Posterior vena cava (tissue), 2 donors: Measurements from ENCODE around the gene RAMP1. TPM values are rescaled to one million over a fixed set of nuclear protein-coding genes. Genes with fewer than 3 reads are reported as not detected.
A peak's percentile ranks its signal among the peaks of the same experiment; 100 is the strongest.
"Not testable (repeated sequence)": the region's sequence is repeated elsewhere in the genome, so short reads cannot be mapped to it uniquely, and the experiment has no call there.

Source experiments
- DNase-seq: peaks from one replicate; pipeline ENCODE4 v3.0.0-alpha.2; 2020; ENCODE audit warnings: low spot score
- intact Hi-C, 2 donors: fragments of 100-400 bp; cut with DNase I; formaldehyde crosslinking; loops; one replicate each; pipeline versions ENCODE4 v1.14.1 to v1.14.2; 2022 to 2023
- total RNA-seq, 2 donors: library from RNA; stranded (reverse); fragmentation: NEBNext Ultra II Directional; extraction: Animal tissue kit (Norgen Biotek cat#: 25700); gene quantifications; one replicate each; pipeline ENCODE4 v1.2.1, GENCODE V29; 2021
- donor health status: DM: yes; HTN: yes; CAD: no.
- donor health status: DM: yes; HTN: yes; CAD: no.

The RAMP1 gene
- total RNA-seq, 2 donors from 2014 or later, result 114 to 116 TPM

DNA sequence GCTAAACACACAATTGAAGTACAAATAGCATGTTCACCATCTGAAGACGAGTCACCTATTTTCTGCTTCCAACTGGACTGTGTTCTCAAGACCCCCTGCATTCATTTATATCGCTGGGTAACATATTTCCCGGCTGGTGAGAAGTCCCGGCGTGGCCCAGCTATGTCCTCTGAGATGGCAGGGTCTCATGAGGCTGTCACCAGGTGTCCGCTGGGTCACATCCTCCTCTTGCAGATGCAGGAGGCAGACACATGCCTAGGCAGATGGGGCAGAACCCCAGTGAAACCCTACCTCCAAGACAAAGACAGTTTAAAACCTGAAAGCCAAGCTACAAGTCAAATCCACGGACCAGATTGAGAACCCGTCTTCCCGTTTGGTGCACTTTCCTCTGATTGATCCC is 70.6 kb downstream of the RAMP1 start:
- DNase-seq, result no peak
- intact Hi-C loops, result loop anchor here in 1 of 2 donors (2.0 kb wide), 1 partner anchor 39 kb away; no protein-coding TSS in a partner anchor

DNA sequence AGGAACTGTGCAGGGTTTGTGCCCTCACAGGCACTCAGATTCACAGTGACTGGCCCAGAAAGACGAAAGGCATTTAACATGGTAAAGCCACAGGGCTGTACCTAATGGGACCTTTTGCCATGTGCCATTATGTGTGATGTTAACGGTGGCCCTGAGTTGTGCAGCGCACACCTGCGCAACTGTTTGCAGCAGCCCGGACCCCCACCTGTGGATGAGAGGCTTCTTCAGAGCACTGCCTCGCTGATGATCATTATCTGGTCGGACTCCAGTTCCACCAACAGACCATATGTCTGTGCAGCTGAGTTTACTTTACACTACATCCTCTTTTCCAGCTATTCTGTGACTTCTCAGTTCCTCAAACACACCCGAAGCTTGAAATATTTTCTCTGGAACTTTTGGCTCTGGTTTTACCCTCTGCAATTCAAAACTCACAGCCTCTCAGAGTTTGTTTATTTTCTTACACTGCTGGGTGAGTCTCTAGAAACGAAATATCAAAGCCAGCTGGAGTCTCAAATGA is 71.8 kb downstream of the RAMP1 start:
- intact Hi-C loops, result loop anchor here in 1 of 2 donors (2.0 kb wide), 1 partner anchor 38 kb away; no protein-coding TSS in a partner anchor
- no peak for DNase-seq

DNA sequence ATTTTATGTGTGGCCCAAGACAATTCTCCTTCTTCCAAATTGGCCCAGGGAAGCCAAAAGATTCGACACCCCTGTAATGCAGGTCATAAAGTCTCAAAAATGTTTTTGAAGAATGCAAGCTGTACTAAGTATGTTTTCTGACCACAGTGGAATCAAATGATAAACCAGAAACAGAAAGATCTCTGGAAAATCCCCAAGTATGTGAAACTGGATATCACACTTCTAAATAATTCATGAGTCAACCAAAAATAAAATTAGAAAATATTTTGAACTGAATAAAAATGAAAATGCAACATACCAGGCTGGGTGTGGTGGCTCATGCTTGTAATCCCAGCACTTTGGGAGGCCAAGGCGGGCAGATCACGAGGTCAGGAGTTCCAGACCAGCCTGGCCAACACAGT is 73.3 kb downstream of the RAMP1 start:
- no peak for DNase-seq
- intact Hi-C loops, result no loop called here

DNA sequence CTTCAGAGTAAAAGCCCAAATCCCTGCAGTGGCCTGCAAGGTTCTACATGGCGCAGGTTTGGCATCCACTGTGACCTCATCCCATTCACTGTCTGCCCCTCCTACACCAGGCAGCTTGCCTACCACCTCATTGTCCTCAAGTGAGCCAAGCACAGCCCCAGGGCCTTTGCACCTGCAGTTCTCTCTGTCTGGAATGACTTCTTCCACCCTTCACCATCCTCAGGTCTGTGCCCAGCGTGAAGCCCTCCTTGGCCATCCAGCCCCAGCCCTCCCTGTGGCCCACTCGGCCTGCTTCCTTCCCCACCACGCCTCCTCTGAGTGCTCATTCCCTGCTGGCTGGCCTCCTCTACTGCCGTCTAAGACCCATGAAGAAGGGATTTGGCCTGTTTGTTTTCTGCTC is 74.8 kb downstream of the RAMP1 start:
- intact Hi-C loops, result no loop called here
- no peak for DNase-seq

DNA sequence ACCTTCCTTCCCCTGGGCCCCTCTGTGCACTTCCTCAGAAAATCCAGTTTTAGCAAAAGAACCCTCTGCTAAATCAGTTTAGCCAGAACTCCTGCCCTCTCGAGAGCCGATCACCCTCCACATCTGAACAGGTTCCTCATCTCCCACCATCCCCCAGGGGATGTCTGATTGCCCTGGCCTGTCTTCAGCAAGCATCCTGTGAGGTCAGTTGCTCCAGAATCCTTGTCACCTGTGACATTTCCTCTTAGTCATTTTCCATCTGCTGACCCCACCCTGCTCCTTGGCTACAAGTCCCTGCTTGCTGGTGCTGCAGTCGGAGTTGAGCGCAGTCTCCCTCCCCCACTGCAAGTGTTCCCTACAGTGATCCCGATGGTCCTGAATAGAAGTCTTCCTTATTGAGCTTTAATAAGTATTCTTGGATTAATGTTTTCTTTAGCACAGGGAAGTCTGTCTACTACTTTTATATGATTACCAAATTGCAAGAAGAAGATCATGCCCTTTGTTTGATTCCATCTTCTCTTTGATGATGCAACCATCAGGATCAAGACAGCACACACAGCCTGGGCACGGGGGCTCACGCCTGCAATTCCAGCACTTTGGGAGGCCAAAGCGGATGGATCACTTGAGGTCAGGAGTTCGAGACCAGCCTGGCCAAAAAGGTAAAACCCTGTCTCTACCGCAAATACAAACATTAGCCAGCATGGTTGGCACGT is 76.5 kb downstream of the RAMP1 start:
- intact Hi-C loops, result no loop called here
- peak; percentile 50 for DNase-seq

DNA sequence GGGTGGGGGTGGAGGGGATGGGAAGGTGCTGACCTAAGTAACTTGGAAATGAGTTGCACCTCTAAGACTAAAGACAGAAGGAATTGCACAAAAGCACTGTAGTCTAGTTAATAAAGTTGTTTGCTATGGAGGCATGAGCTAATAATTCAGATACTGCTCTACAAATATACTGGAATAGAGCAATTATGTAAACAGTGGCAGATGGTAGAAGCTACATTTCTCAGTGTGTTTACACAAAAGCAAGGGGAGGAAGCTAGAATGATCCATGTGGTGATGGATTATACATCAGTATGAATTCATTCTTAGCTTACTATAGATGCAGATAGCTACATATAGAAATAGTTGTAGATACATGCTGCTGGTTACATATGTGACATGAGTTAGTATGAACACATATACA is 79.8 kb downstream of the RAMP1 start:
- intact Hi-C loops, result no loop called here
- DNase-seq, result no peak

DNA sequence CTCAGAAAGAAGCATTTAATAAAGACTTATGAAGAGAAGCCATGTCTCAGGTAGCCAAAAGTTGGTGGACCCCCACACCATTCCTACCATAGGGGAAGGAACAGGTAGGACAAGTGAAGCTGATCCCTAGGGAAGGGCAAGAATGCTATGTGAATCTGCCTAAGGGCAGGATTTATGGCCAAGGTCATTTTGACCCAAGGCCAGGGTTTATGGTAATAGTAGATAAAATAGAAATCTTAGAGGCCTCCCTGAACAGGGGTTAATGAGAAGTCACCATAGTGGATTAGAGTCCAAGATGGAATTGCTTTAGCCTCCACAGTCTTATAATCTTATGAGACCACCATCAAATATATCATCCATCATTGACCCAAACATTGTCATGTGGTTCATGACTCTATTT is 81.4 kb downstream of the RAMP1 start:
- intact Hi-C loops, result no loop called here
- DNase-seq, result no peak

DNA sequence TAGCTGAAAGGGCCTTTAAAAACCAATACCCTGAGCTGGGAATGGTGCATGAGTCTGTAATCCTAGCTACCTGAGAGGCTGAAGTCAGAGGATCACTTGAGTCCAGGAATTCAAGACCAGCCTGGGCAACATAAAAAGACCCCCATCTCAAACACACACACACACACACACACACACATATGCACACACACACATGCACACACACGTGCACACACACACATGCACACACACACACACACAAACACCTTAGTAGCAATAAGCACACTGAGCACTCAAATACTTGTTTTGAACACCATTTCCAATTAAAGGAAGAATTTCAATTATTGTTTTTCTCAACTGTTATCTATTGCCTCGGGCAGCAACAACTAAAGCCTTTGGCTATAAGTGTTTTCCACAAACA is 81.8 kb downstream of the RAMP1 start:
- DNase-seq, result no peak
- intact Hi-C loops, result no loop called here

DNA sequence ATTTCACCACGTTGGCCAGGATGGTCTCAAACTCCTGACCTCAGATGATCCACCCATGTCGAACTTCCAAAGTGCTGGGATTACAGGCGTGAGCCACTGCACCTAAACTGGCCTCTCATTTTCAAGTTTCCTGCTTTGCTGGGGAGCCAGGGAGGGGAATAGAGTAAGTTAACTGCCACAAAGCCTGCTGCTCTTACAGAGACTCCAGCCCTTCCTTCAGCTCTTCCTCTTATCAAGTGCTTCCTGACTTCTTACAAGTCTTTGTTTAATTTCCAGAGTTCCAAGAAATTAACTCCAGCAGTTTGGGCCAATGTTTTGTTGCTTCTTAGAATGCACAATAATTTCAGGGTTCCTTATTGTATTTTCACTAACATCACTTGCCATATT is 83.1 kb downstream of the RAMP1 start:
- no peak for DNase-seq
- intact Hi-C loops, result no loop called here

DNA sequence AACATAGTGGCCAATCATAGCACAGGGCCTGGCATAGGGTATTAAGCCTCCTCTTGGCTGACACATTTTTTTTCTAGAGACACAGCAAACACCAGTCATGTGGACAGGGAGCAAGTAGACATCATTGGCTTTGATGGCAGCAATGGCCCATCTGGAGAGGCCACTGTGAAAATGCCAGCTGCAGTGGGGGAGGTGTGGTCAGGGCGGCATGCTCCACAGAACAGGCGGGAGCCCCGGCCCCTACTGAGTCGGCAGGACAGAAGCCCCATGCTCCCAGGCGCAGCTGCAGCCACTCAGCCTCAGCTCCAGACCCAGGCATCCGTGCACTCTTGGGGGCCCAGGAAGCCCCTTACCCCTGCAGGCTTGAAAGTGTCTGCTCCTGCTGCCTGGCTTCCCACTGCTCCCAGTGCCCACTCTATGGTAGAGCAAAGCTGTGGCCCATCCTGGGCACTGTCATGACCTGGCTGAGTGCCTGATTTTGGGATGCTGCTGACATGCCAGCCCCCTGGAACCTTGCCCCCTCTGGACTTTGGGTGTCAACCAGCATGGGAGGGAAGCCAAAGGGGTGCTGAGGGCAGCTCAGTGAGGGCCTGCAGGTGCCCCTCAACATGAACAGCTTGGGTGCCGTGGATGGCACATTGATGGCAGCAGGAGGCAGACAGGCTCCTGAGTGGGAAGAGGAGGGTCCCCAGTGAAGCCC is 84.1 kb downstream of the RAMP1 start:
- intact Hi-C loops, result no loop called here
- no peak for DNase-seq

DNA sequence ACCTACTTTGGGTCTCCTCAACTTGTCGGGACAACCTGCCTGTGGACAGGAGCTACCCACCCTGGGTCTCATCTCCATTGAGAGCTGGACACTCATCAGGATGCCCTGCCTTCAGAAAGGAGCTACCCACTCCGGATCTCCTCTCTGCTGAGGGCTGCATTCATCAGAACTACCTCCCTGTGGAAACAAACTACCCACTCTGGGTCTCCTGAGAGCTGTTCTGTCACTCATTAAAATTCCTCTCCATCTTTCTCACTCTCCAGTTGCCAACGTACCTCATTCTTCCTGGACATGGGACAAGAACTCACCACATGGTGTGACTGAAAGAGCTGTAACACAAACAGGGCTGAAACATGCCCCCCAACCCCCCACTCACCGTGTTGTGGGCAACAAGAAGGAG is 84.9 kb downstream of the RAMP1 start:
- intact Hi-C loops, result no loop called here
- DNase-seq, result no peak

DNA sequence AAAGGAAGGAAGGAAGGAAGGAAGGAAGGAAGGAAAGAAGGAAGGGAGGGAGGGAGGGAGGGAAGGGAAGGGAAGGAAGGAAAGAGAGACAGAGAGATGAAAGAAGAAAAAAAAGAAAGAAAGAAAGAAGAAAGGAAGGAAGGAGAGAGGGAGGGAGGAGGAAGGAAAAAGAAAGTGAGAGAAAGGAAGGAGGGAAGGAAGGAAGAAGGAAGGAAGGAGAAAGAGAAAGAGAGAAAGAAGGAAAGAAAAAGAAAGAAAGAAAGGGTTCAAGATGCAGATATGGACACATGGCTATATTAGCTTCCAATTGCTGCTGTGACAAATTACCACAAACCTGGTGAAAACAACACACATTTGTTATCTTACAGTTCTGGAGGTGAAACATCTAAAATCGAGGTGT is 87.0 kb downstream of the RAMP1 start:
- intact Hi-C loops, result no loop called here
- no peak for DNase-seq

DNA sequence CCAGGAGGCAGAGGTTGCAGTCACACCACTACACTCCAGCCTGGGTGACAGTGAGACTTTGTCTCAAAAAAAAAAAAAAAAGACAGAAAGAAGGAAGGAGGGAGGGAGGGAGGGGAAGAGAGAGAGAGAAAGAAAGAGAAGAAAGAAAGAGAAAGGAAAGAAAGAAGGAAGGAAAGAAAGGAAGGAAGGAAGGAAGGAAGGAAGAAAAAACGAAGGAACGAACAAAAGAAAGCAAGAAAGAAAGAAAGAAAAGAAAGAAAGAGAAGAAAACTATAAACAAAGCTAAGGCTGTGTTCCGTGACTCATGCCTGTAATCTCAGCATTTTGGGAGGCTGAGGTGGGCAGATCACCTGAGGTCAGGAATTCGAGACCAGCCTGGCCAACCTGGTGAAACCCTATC is 91.9 kb downstream of the RAMP1 start:
- DNase-seq, intact Hi-C loops: not testable (repeated sequence)

DNA sequence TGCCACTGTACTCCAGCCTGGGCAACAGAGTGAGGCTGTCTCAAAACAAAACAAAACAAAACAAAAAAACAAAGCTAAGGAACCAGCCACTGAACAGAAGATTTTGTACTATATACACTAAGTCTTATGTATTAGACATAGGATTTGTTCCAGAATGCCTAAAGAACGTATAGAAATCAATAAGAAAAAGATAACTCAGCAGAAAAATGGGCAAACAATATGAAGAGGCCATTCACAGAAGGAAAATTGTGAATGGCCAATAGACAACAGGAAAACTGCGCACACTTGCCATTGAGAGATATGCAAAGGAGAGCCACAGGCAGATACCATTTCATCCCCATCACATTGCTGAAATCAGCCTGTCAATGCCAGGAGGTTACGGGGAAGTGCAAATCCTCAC is 92.5 kb downstream of the RAMP1 start:
- no peak for DNase-seq
- intact Hi-C loops, result no loop called here

DNA sequence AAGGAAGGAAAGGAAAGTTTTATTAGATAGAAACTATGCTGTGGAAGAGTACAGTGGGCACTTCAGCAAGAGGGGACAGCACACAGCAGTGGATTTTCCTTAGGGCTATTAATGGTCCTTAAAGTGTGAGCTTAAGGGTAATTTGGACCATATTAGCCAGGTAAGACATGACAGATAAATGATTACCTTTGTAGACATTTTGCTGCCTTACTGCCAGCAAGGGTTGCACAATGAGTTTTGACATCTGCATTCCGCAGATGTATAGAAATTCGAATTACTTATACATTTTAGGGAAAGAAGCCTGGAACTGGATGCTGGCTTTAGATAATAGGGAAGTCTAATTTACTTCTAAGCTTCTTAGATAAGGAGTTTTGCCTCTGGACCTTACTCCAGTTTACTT is 93.4 kb downstream of the RAMP1 start:
- intact Hi-C loops, result no loop called here
- no peak for DNase-seq

DNA sequence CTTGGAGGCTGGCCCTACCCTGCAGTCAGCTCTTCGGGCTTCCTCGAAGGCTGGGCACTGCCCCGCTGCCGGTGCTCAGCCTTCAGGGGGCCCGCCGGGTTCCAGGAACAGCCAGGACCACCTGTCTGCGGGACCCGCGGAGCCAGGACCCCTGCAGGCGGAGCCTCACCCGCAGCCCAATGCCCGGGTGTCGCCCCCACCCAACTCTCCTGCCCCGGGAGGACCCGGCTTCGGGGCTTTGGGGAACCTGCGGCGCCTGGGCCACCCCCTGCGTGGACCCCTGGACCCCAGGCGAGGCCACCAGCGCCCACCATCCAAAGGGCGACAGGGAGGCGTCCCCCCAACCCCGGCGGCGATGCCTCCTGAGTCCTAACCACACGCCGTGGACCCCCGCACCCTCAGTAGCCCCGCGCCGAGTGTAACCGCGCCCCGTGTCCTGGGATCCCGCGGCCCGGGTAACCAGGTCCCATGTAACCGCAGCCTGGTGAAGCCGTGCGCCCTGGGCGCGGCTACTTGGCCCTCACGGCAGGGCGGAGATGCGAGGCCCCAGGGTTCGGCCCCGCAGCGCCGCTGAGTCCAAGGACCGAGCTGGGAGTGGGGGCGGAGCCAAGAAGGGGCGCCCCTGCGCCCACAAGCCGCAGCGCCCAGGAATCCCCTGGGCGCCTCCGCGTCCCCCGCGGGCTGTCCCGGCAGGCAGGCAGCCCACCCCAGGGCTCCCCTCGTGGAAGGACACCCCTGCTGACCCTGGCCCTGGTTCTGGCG is 96.4 kb downstream of the RAMP1 start:
- intact Hi-C loops, result no loop called here
- no peak for DNase-seq

DNA sequence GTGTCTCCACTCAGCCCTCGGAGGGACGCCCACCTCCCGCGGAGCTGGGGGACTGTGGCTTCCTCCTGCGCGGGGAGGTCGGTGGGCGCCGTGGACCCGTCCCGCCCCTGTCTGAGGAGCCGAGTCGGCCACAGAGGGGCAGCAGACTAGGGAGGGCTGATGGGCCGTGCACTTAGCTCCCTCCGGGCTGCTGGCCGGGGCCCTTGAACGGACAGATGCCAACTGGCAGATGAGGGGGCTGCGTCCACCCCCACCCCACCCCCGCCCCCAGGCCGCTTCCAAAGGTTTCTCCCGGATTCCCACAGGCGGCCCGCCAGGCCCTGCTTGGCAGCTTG is 96.9 kb downstream of the RAMP1 start:
- DNase-seq, result no peak
- intact Hi-C loops, result no loop called here

DNA sequence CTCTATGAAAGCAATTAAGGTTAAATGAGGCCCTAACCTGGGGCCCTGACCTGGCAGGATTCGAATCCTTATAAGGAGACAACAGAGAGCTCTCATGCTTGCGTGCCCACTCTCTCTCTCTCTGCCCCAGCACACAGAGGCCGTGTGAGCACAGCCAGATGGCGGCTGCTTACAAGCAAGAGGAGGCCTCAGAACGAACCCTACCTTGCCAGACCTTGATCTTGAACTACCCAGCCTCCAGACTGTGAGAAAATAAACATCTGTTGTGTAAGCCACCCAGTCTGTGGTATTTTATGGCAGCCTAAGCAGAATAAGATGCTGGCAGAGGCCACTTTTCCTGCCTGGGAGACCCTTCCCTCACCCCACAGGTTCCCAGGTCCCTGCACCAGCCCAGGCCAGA is 102.2 kb downstream of the RAMP1 start:
- no peak for DNase-seq
- intact Hi-C loops, result no loop called here
